GM10847 (cell line): Measurements from ENCODE around the gene DNAJC12.

Experiments
- POLR2A ChIP-seq: IDR thresholded peaks from 2 replicates; pipeline ENCODE4 v1.6.1; 2011; ENCODE audit not compliant: insufficient read length; ENCODE audit errors: extremely low read depth

The DNAJC12 gene

DNA sequence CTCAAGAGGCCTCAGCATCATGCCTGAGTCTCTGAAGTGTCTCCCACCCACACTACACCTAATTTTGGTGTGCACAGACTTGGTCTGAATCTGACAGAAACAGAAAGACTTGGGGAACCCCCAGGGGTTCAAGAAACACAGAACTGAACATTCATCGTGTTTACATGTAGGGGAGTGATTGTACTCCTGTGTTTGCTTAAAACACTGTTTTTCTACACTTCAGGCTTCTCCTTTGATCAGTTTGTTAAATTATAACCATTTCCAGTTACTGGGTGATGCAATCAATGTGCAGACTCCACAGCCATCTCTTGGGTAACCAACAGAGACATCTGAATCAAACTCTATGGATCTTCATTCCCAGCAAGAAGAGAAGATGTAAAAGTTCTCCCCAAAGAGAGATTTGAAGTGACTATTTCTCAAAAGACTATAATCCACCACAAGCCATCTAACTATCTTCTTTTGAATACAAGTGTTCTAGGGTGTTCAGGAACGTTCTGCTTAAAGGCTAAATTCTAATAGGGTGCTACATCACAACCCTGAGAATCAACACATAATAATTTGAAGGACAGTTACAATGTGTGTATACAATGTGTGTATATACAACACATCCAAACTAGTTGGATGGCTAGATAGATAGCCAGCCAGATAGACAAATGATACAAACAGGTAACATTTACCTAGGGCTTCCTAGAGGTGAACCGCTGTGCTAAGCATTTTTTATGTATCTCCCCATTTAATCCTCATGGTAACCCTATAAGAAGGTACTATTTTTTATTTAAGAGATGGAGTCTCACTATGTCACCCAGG is 34.2 kb downstream of the DNAJC12 start:
- TF ChIP-seq POLR2A: no peak

DNA sequence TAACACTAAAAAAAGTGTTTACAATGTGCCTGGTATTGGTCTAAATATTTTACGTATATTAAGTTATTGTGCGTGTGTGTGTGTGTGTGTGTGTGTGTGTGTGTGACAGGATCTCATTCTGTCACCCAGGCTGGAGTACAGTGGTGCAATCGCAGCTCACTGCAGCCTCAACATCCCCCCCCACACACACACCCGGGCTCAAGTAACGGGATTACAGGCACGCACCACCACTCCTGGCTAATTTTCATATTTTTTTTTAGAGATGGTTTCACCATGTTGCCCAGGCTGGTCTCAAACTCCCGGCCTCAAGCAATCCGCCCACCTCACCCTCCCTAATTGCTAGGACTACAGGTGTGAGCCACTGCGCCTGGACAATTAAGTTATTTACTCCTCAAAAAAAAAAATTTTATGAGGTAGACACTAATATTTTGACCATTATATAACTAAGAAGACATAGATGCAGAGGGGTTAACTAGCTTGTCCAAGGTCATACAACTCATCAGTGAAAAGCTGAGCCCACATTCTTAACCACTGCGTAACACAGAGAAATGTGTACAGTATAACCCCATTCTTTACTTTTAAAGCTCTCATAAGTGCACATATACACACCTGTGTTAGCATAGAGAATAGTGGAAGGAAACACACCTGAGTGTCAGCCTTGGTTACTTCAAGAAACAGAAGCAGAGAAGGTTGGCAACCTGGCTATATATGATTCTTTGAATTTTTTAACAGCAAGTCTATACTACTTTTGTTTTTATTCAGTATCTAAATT is 35.0 kb downstream of the DNAJC12 start:
- TF ChIP-seq POLR2A: no peak

DNA sequence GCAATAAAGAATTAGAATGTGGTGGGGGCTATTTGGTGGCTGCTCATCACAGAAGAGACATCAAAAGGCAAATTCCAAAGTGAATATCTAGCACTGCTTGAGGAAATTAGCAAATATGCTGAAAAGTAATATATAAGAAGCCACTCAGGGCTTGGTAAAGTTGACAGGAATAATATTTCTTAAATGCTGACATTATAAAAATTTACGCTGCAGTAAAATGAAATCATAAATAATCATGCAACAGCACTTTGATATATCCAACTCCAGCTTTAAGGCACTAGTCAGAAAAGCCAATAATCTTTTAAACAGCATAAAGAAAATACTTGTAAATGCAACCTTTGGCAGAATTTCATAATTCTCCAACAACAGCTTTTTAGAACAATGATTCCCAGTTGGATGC is 36.9 kb downstream of the DNAJC12 start:
- no peak for TF ChIP-seq POLR2A

DNA sequence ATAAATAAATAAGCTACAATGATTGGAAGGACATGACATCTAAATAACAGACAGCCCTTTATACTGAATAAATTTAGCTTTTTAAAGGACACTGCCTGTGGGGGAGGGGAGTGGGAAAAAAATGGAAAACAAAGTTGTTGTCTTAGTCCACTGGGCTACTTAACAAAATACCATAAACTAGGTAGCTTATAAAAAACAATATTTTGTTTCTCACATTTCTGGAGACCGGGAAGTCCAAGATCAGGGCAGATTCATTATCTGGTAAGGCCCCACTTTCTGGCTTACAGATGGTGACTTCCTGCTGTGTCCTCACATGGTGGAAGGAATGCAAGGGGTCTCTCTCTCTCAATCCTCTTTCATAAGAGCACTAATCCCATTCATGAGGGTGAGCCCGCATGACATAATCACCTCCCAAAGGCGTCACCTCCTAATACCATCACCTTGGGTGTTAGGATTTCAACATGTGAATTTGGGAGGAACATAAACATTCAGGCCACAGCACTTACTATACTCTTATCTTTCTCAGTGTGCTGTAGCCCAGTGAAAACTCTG is 43.0 kb downstream of the DNAJC12 start:
- no peak for TF ChIP-seq POLR2A

DNA sequence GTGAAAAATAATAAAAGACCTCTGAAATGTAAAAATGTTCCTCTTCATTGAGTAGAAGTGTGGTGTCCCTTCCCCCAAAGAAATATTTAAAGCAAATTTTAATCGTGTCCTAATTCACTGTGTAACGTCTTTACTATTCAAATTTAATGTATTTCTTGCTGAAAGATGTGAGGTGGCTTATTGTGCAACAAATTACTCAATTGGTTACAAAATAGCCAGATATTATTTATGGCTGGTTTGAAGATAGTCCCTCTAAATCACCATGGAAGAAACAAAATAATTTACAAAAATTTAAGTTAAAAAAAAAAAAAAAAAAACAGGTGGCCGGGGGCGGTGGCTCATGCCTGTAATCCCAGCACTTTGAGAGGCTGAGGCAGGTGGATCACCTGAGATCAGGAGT is 43.7 kb downstream of the DNAJC12 start:
- no peak for TF ChIP-seq POLR2A

DNA sequence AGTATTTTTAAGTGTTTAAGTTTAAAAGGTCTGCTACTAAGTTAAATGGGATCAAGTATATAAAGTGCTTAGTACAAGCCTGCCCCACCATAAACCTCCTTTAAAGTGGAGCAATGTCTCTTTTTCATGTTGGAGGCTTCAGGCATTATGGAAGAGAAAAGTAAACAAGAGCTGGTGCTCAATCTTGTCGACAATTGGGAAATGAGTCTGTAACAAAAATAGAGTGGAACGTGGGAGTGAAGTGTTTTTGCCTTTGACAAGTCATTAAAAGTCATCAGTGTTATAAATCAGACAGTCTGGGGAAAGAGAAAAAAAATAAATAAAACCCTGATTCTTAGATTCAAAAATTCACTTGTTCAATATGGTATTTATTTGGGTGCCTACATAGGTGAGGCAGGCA is 44.7 kb downstream of the DNAJC12 start:
- no peak for TF ChIP-seq POLR2A

DNA sequence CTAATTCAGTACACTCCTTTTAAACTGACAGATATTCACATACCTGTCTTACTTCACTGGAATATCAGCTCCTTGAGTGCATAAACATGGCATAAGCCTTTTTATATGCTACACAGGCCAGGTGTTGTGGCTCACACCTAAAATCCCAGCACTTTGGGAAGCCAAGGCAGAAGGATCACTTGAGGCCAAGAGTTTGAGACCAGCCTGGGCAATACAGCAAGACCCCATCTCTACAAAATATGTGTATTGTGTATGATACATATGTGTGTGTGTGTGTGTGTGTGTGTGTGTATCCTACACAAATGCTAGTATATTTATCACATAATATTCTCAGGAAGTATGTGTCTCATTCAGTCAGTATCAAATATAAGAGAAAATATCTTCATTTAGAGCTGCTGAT is 45.3 kb downstream of the DNAJC12 start:
- TF ChIP-seq POLR2A: no peak

DNA sequence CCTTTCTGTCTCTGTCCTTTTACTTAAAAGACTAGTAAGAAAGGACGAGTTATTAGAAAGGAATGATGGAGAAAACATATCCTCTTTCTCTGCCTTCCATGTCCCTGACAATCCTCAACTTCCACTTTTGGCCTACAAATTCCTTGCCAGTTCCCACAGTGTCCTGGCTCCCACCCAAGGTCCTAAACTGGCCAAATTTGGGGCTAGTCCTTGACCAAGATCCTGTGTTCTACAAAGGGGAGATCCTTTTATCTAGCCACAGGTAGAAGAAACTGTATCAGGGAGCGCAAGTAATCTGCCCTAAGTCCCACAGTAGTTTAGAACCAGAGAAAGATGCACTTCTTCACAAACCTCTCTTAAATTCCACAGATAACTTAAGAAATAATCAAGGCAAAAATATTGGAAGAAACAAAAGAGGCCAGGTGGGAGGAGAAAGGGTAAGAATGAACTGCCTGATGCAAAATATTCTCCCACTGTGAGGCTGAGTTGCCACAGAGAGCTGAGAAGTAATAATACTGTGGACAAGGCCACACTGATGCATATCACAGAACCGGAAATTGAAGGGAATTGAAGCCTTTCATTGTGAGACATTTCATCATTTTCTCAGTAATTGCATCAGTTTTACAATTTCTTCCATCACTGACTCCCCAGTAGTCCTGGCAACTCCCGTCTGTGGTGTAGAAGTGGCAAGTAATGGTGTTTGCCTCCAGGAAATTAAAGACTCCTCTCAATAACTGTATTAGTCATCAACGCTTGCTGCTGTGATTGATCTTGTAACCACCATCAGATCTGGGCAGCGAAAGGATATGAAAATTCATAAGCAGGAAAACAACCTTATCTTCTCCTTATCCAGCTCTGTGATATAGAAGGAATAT is 47.2 kb downstream of the DNAJC12 start:
- no peak for TF ChIP-seq POLR2A

DNA sequence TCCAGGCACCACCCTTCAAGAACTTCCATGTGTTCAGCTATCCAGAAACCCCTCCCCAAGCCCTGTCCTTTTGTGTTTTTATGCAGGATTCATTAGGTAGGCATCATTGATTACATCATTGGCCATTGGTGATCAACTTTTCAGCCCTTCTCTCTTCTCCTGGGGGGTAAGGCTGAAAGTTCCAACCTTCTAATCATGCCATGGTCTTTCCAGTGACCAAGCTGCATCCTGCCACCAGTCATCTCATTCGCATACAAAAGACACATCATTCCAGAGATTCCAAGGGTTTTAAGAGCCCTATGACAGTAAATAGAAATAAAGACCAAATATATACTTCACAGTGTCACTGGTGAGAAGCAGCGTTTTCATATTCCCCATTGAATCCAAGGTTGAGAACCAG is 48.2 kb downstream of the DNAJC12 start:
- no peak for TF ChIP-seq POLR2A

DNA sequence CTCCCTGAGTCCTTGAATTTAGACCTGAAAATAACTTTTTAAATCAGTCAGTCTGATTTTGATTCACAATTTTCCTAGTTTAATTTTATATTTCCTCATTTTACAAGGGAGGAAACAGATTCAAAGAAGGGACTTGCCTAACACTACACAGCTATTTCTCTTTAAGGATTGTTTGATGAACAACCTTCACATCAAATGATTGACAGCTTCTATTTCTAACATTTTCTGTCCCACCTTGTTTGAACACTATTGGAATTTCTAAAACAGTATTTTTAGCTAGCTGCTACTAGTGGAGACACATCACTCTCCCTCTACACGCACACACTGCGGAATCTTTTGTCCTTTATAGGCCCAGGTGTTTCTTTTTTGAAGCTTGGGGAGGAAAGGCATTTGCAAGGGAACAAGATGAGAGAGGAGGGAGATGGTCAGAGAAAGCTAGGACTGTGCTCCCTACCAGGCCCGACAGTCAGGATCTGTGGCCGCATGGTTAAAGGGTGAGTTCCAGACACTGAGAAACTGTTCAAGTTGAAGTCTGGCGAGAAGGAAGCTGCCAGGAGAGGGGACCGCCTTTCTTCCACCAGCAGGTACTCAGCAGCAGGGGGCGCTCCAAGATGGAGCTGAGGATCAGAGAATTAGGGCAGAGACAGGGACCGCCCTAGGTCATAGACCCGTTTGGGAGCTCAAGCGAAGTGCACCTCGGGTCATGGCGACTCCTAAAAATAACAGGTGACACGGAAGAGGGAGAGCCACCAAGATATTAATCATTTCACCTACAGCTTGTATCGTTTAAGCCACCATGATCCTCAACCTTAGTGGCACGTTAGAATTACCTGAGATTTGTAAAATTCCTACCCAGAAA is 49.7 kb downstream of the DNAJC12 start:
- TF ChIP-seq POLR2A: no peak

DNA sequence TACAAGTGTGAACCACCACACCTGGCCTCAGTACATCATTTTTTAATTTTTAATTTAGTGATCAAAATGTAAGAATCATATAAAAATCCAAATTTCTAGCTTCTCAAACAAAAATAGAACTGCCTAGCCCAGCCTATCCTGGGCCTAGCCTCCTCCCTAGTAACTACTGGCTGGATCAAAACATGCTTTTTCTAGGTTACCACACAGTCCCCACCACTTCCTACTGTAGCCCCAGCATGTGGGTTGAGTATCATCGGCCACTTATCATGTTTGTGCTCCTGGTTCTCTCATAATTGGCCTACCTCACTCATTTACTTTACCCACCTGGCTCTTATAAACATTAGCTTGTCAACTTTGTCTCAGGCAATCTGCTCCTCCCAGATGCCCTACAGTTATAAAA is 52.9 kb downstream of the DNAJC12 start:
- no peak for TF ChIP-seq POLR2A

DNA sequence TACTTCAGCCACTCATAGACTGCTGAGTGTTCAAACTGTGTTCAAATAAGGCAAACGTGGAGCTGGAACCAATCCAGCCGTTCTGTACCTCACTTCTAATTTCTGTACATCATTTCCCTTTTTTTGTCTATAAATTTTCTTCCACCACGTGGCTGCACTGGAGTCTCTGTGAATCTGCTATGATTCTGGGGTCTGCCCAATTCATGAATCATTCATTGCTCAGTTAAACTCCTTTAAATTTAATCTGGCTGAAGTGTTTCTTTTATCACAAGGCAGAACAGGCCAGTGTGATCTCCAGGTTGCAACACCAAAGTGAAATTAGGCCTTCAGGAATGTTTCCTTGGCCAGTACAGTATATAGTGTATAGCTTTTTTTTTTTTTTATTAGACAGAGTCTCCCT is 53.5 kb downstream of the DNAJC12 start:
- no peak for TF ChIP-seq POLR2A

DNA sequence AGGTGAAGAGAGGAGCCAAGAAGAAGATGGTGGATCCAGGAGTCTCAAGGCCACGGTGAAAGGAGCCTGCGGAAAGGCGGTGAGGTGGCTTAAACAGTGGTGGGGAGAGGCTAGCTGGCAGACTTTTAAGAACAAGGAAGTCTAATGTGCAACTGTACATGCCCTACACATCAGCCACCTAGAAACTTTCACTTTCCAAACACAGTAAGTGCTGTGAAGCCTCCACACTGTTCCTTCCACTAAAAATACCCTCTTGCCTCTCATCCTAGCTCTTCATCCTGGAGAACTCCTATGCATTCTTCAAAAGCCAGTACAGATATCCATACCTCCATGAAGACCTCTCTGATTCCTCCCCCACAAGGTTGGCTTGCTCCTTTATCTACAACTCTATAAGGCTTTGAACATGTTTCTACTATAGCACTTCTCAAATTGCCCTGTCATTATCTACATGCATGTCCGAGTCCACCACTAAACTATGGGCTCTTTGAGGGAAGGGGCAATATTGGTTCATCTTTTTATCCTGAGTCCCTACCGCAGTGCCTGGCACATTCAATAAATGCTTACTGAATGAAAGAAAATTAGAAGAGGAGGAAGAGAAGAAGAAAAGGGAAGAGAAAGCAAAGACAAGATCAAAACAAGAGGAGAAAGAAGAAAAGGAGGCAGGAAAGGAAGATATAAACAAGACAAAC is 54.2 kb downstream of the DNAJC12 start:
- no peak for TF ChIP-seq POLR2A

DNA sequence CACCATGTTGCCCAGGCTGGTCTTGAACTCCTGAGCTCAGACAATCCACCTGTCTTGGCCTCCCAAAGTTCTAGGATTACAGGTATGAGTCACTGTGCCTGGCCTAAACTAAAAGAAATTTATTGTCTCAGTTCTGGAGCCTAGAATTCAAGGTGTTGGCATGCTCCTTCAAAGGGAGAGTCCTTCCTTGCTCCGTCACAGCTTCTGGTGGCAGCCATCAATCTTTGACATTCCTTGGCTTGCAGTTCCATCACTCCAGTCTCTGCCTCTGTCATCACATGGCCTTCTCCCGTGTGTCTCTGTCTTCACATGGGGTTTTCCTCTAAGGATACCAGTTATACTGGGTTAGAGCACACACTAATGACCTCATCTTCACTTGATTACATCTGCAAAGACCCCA is 55.5 kb downstream of the DNAJC12 start:
- TF ChIP-seq POLR2A: no peak
